Measurements from ENCODE around the gene KCNA10.

GRCh38 chr1:110494522-110495406, 24.2 kb downstream of the KCNA10 start:
- TF ChIP-seq CTCF (IDR thresholded peaks at IDR 0.05) = no peak
- no peak for TF ChIP-seq ETV6 (CRISPR knock-in tag; IDR thresholded peaks at IDR 0.05)
- TF ChIP-seq USF2 (CRISPR knock-in tag; IDR thresholded peaks at IDR 0.05) = no peak
- TF ChIP-seq, protein P1, sequence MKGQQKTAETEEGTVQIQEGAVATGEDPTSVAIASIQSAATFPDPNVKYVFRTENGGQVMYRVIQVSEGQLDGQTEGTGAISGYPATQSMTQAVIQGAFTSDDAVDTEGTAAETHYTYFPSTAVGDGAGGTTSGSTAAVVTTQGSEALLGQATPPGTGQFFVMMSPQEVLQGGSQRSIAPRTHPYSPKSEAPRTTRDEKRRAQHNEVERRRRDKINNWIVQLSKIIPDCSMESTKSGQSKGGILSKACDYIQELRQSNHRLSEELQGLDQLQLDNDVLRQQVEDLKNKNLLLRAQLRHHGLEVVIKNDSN (CRISPR knock-in tag; IDR thresholded peaks at IDR 0.05) = no peak
- TF ChIP-seq SP1 (CRISPR knock-in tag; conservative IDR thresholded peaks at IDR 0.05) = no peak
- no peak for TF ChIP-seq JUN (CRISPR knock-in tag; IDR thresholded peaks at IDR 0.05)

All from WTC11 (cell line).